ENCODE measurements around the gene GNAZ.

Gene GNAZ

GRCh38 chr22:23161029-23161428 is 90.7 kb downstream of the GNAZ start:
- no peak for DNase-seq

- no peak for DNase-seq
Observed at GRCh38 chr22:23161574-23161973, 91.3 kb downstream of the GNAZ start.

- no peak for DNase-seq
Observed at GRCh38 chr22:23163665-23164064, 93.3 kb downstream of the GNAZ start.

- no peak for DNase-seq
Observed at GRCh38 chr22:23164091-23164490, 93.8 kb downstream of the GNAZ start.

GRCh38 chr22:23166042-23166831 is 95.9 kb downstream of the GNAZ start:
- no peak for DNase-seq

- no peak for DNase-seq
Observed at GRCh38 chr22:23166841-23167616, 96.7 kb downstream of the GNAZ start.

GRCh38 chr22:23168391-23169042 is 98.2 kb downstream of the GNAZ start:
- DNase-seq: no peak

GRCh38 chr22:23169043-23169406 is 98.7 kb downstream of the GNAZ start:
- DNase-seq: no peak

Measured in HCEC 1CT (cell line).